K562 treated with DMSO at 1 percent for 12 hours (cell line): ENCODE data around the gene KAT5. TPM values are rescaled to one million over a fixed set of nuclear protein-coding genes. Genes with fewer than 3 reads are reported as not detected.

Source experiments
- total RNA-seq: library from RNA; unstranded; fragments of 300-600 nt; gene quantifications from 2 replicates; pipeline ENCODE4 v1.2.3, GENCODE V29; 2022; ENCODE audit not compliant: insufficient read depth

KAT5 gene
- 34.6 and 39.5 TPM in 2 replicates for total RNA-seq

GRCh38 chr11:65711785-65712632, at the start of gene KAT5:
Gene KAT5, plus strand, starts transcription at chr11:65712252. Its CDS starts 16 bp downstream, at chr11:65712268.

GRCh38 chr11:65662799-65663638, 49.0 kb upstream of the KAT5 start, which contains the start of gene RELA:
Gene RELA, minus strand, starts transcription at chr11:65662916. Its CDS starts 84 bp downstream, at chr11:65662832.

GRCh38 chr11:65720211-65720934, 8.3 kb downstream of the KAT5 start, which contains the start of gene RNASEH2C:
Gene RNASEH2C, minus strand, starts transcription at chr11:65720798. Its CDS starts 40 bp downstream, at chr11:65720758.

Other genes with a start within 250 kb of the KAT5 start
- gene MALAT1, start 213.2 kb upstream of the KAT5 start, total RNA-seq = 148 and 227 TPM in 2 replicates
- gene SCYL1, start 187.2 kb upstream of the KAT5 start, total RNA-seq = 110 and 115 TPM in 2 replicates
- gene LTBP3, start 153.9 kb upstream of the KAT5 start, total RNA-seq = 34.0 and 34.5 TPM in 2 replicates
- 42.5 and 54.0 TPM in 2 replicates for gene ZNRD2, start 141.8 kb upstream of the KAT5 start, total RNA-seq
- 94.7 and 125 TPM in 2 replicates for gene FAM89B, start 139.7 kb upstream of the KAT5 start, total RNA-seq
- gene EHBP1L1, start 136.2 kb upstream of the KAT5 start, total RNA-seq = 47.2 and 71.8 TPM in 2 replicates
- not detected in 2 replicates for gene KCNK7, start 116.5 kb upstream of the KAT5 start, total RNA-seq
- 58.8 and 67.8 TPM in 2 replicates for gene MAP3K11, start 98.0 kb upstream of the KAT5 start, total RNA-seq
- gene PCNX3, start 96.5 kb upstream of the KAT5 start, total RNA-seq = 29.9 and 49.8 TPM in 2 replicates
- 53.3 and 65.6 TPM in 2 replicates for gene SIPA1, start 74.2 kb upstream of the KAT5 start, total RNA-seq
- gene RELA, start 49.3 kb upstream of the KAT5 start, total RNA-seq = 40.4 and 85.8 TPM in 2 replicates
- 31.8 and 55.6 TPM in 2 replicates for gene RNASEH2C, start 8.5 kb downstream of the KAT5 start, total RNA-seq
- gene AP5B1, start 68.7 kb downstream of the KAT5 start, total RNA-seq = 16.1 and 36.7 TPM in 2 replicates
- not detected in 2 replicates for gene OVOL1, start 74.8 kb downstream of the KAT5 start, total RNA-seq
- gene SNX32, start 121.7 kb downstream of the KAT5 start, total RNA-seq = not detected in 2 replicates
- gene CFL1, start 145.9 kb downstream of the KAT5 start, total RNA-seq = 719 and 743 TPM in 2 replicates
- 62.2 and 65.7 TPM in 2 replicates for gene MUS81, start 148.2 kb downstream of the KAT5 start, total RNA-seq
- 1.3 TPM in 1 of 2 replicates, not detected in the other for gene EFEMP2, start 160.5 kb downstream of the KAT5 start, total RNA-seq
- 0.74 TPM in 1 of 2 replicates, not detected in the other for gene CTSW, start 167.6 kb downstream of the KAT5 start, total RNA-seq
- gene FIBP, start 176.2 kb downstream of the KAT5 start, total RNA-seq = 69.0 and 70.0 TPM in 2 replicates
- gene CCDC85B, start 178.4 kb downstream of the KAT5 start, total RNA-seq = 33.9 and 65.5 TPM in 2 replicates
- 5.8 and 9.3 TPM in 2 replicates for gene FOSL1, start 188.1 kb downstream of the KAT5 start, total RNA-seq
- 44.6 and 55.1 TPM in 2 replicates for gene C11orf68, start 206.8 kb downstream of the KAT5 start, total RNA-seq
- gene DRAP1, start 207.2 kb downstream of the KAT5 start, total RNA-seq = 134 and 154 TPM in 2 replicates
- gene TSGA10IP, start 233.2 kb downstream of the KAT5 start, total RNA-seq = not detected in 2 replicates
- 31.9 and 78.2 TPM in 2 replicates for gene SART1, start 249.5 kb downstream of the KAT5 start, total RNA-seq